ENCODE data around the gene ZFPL1. TPM values are rescaled to one million over a fixed set of nuclear protein-coding genes. Genes with fewer than 3 reads are reported as not detected.

Gene ZFPL1
- total and polyA plus RNA-seq, 9 of the 15 experiments (the other 6 are each of a cell fraction or from before 2014, with no cell fraction given): 3.7 to 37.5 (median 22.7) TPM

GRCh38 chr11:65040520-65040846 is 43.5 kb upstream of the ZFPL1 start:
- no TSS peak for BruUV-seq (replicated peaks)
- WGBS (ENCODE audit: insufficient coverage, low coverage, missing lambda C conversion rate): 14% methylated on average over 7 of the region's 7 CpGs
- no peaks in the 10 kb centered on the region; the same call in 1 of the 2 replicates for H4K20me1 ChIP-seq (replicated peaks; ENCODE audit: control insufficient read depth, insufficient read depth, low read length)
- H3K27ac ChIP-seq (ENCODE audit: extremely low read depth, low read depth, low read length): peak overlapping the region; percentile 96
- H3K4me3 ChIP-seq: peak overlapping the region; percentile 89
- ChIA-PET POLR2A (interaction anchor here (0.6 to 1.9 kb wide), 18 partner anchors 9 to 466 kb away, joined by 3 to 9 read pairs (median 4); partner anchors contain the start of genes ARL2, FAU, MALAT1 and MRPL49), CTCF (ENCODE audit: low intra/inter-chr PET ratio) (interaction anchor here (0.7 kb wide), 1 partner anchor 26 kb away, joined by 4 read pairs; no protein-coding TSS in a partner anchor)
- FAIRE-seq: no peak
- peak overlapping the region; percentile 82 to 94 for H3K9ac ChIP-seq (ENCODE audit: insufficient read depth in 1 of 2, low read depth in 2 of 2, low read length in 2 of 2)
- H3K4me1 ChIP-seq (replicated peaks in 1 of 2; ENCODE audit: control insufficient read depth in 2 of 2, insufficient read depth in 2 of 2, low read length in 2 of 2): peaks cover 10 to 51% of the 10 kb centered on the region in 2 experiments; a peak in 4 of 5 replicates
- no peak for TF ChIP-seq ATF3 (IDR thresholded peaks at IDR 0.05)
- TF ChIP-seq ATF3 (CRISPR knock-in tag; conservative IDR thresholded peaks at IDR 0.05): 0 out of 2 replicates have a peak, but pooled peaks have one; percentile 16
- TF ChIP-seq ZNF197 (CRISPR knock-in tag; IDR thresholded peaks at IDR 0.05; ENCODE audit: low read depth): 0 out of 2 replicates have a peak, but pooled peaks have one; percentile 53
- 0 out of 2 replicates have a peak, but pooled peaks have one; percentile 9 for TF ChIP-seq KAT7 (CRISPR knock-in tag; IDR thresholded peaks at IDR 0.05; ENCODE audit: borderline replicate concordance)
- TF ChIP-seq GABPA (tag; conservative IDR thresholded peaks at IDR 0.05; ENCODE audit: low read depth): 0 out of 2 replicates have a peak, but pooled peaks have one; percentile 6
- no peak for TF ChIP-seq SIX5 (IDR thresholded peaks at IDR 0.05; ENCODE audit: borderline replicate concordance in 1 of 2, insufficient read depth in 1 of 2, low read depth in 1 of 2, low read length in 2 of 2)
- peak; percentile 26; the same call in 1 of the 2 replicates for TF ChIP-seq SMARCA4 (IDR thresholded peaks at IDR 0.05)
- TF ChIP-seq ZNF589 (CRISPR knock-in tag; IDR thresholded peaks at IDR 0.05; ENCODE audit: low read depth): 0 out of 2 replicates have a peak, but pooled peaks have one; percentile 29
- peak; percentile 37; the same call in 1 of the 2 replicates for TF ChIP-seq GTF2E2 (tag; IDR thresholded peaks at IDR 0.05)
- TF ChIP-seq ARNT (IDR thresholded peaks at IDR 0.05): 0 out of 4 replicates have a peak, but pooled peaks of 1 of the 2 experiments have one; percentile 25
- no peak for TF ChIP-seq ZNF316 (IDR thresholded peaks at IDR 0.05)
- peak overlapping the region; percentile 90 for H2AFZ ChIP-seq (ENCODE audit: low read depth, low read length)
- H3K79me2 ChIP-seq (ENCODE audit: control insufficient read depth, insufficient read depth, low read length): peaks cover 24% of the 10 kb centered on the region
- in situ Hi-C loops (cut with MboI) (no loop called here), intact Hi-C loops (cut with micrococcal nuclease) (loop anchor here (2.0 kb wide), 1 partner anchor 26 kb away; the partner anchor contains the start of gene ARL2)
- H3K36me3 ChIP-seq (ENCODE audit: control insufficient read depth, insufficient read depth, low read length): peaks cover 34% of the 10 kb centered on the region; the same call in 2 of the 3 replicates
- DNase-seq (ENCODE audit: extremely low read depth in 1 of 4, low spot score in 3 of 4): no peak
- ATAC-seq: no peak
- peak overlapping the region; percentile 79 for H3K4me2 ChIP-seq (ENCODE audit: insufficient read depth, low read length)
- H3K27me3 ChIP-seq (ENCODE audit: control insufficient read depth in 2 of 2, insufficient read depth in 2 of 2, low read length in 2 of 2): no peaks in the 10 kb centered on the region
- no peaks in the 10 kb centered on the region for H3K9me3 ChIP-seq (replicated peaks; ENCODE audit: control insufficient read depth, insufficient read depth, low read depth, low read length)
- H3K9me1 ChIP-seq (ENCODE audit: control insufficient read depth, insufficient read depth, low read length): no peaks in the 10 kb centered on the region

All from K562 (cell line).